ENCODE data around the gene THOP1. TPM values are rescaled to one million over a fixed set of nuclear protein-coding genes. Genes with fewer than 3 reads are reported as not detected.

Gene THOP1
- total RNA-seq, 1 experiment from 2014 or later = 85.9 TPM

- CTCF ChIA-PET = no interaction called here
- Mint-ChIP-seq H3K36me3 (ENCODE audit: insufficient read depth, unreplicated experiment) (peaks cover 22% of the 10 kb centered on the region), H3K27me3 (ENCODE audit: unreplicated experiment) (no peaks in the 10 kb centered on the region), H3K9me3 (ENCODE audit: low read depth, unreplicated experiment) (no peaks in the 10 kb centered on the region), H3K27ac (ENCODE audit: unreplicated experiment) (no peak overlapping the region), H3K4me3 (ENCODE audit: low read depth, unreplicated experiment) (no peak overlapping the region), H3K4me1 (ENCODE audit: low read depth, unreplicated experiment) (no peaks in the 10 kb centered on the region)
- BruUV-seq (replicated peaks) = no TSS peak
- intact Hi-C loops (cut with micrococcal nuclease; ENCODE audit: unreplicated experiment) = no loop called here
- no peak for TF ChIP-seq CTCF (IDR thresholded peaks at IDR 0.05; ENCODE audit: unreplicated experiment)
- DNase-seq = no peak
These were observed 7.8 kb downstream of the THOP1 start for GRCh38 chr19:2793126-2793525.

- H3K4me1 Mint-ChIP-seq (ENCODE audit: low read depth, unreplicated experiment) = no peaks in the 10 kb centered on the region
- no peaks in the 10 kb centered on the region for H3K27me3 Mint-ChIP-seq (ENCODE audit: unreplicated experiment)
- H3K27ac Mint-ChIP-seq (ENCODE audit: unreplicated experiment) = no peak overlapping the region
- no peak for DNase-seq
- no peak for TF ChIP-seq CTCF (IDR thresholded peaks at IDR 0.05; ENCODE audit: unreplicated experiment)
- H3K9me3 Mint-ChIP-seq (ENCODE audit: low read depth, unreplicated experiment) = no peaks in the 10 kb centered on the region
- no peak overlapping the region for H3K4me3 Mint-ChIP-seq (ENCODE audit: low read depth, unreplicated experiment)
- peaks cover 26% of the 10 kb centered on the region for H3K36me3 Mint-ChIP-seq (ENCODE audit: insufficient read depth, unreplicated experiment)
- intact Hi-C loops (cut with micrococcal nuclease; ENCODE audit: unreplicated experiment) = no loop called here
- BruUV-seq (replicated peaks) = no TSS peak
- CTCF ChIA-PET = no interaction called here
These were observed 8.3 kb downstream of the THOP1 start for GRCh38 chr19:2793577-2793976.

- CTCF ChIA-PET = interaction anchor here (0.8 kb wide), 1 partner anchor 11 kb away, joined by 5 read pairs; no protein-coding TSS in a partner anchor
- Mint-ChIP-seq H3K4me3 (ENCODE audit: low read depth, unreplicated experiment) (no peak overlapping the region), H3K4me1 (ENCODE audit: low read depth, unreplicated experiment) (no peaks in the 10 kb centered on the region), H3K27ac (ENCODE audit: unreplicated experiment) (no peak overlapping the region), H3K36me3 (ENCODE audit: insufficient read depth, unreplicated experiment) (peaks cover 26% of the 10 kb centered on the region), H3K9me3 (ENCODE audit: low read depth, unreplicated experiment) (no peaks in the 10 kb centered on the region), H3K27me3 (ENCODE audit: unreplicated experiment) (no peaks in the 10 kb centered on the region)
- BruUV-seq (replicated peaks) = no TSS peak
- no peak for DNase-seq
- no peak for TF ChIP-seq CTCF (IDR thresholded peaks at IDR 0.05; ENCODE audit: unreplicated experiment)
- intact Hi-C loops (cut with micrococcal nuclease; ENCODE audit: unreplicated experiment) = no loop called here
These were observed 10.7 kb downstream of the THOP1 start for GRCh38 chr19:2795827-2796658.

GRCh38 chr19:2796659-2797266, 11.5 kb downstream of the THOP1 start:
- intact Hi-C loops (cut with micrococcal nuclease; ENCODE audit: unreplicated experiment) = no loop called here
- no peak overlapping the region for H3K4me3 Mint-ChIP-seq (ENCODE audit: low read depth, unreplicated experiment)
- CTCF ChIA-PET = no interaction called here

More at GRCh38 chr19:2796659-2797266, 11.5 kb downstream of the THOP1 start:
- no TSS peak for BruUV-seq (replicated peaks)
- Mint-ChIP-seq H3K36me3 (ENCODE audit: insufficient read depth, unreplicated experiment) (peaks cover 24% of the 10 kb centered on the region), H3K27me3 (ENCODE audit: unreplicated experiment) (no peaks in the 10 kb centered on the region), H3K27ac (ENCODE audit: unreplicated experiment) (no peak overlapping the region), H3K9me3 (ENCODE audit: low read depth, unreplicated experiment) (no peaks in the 10 kb centered on the region), H3K4me1 (ENCODE audit: low read depth, unreplicated experiment) (no peaks in the 10 kb centered on the region)
- DNase-seq = no peak
- no peak for TF ChIP-seq CTCF (IDR thresholded peaks at IDR 0.05; ENCODE audit: unreplicated experiment)
